NCI-H1092 (cell line): ENCODE results near the gene CCNQ.
A peak's percentile ranks its signal among the peaks of the same experiment; 100 is the strongest.
"Not testable (repeated sequence)": the region's sequence is repeated elsewhere in the genome, so short reads cannot be mapped to it uniquely, and the experiment has no call there.

Source experiments
- DNase-seq: peaks from one replicate; lab custom pipeline; 2025; lab: John Stamatoyannopoulos, UW

CCNQ gene

DNA sequence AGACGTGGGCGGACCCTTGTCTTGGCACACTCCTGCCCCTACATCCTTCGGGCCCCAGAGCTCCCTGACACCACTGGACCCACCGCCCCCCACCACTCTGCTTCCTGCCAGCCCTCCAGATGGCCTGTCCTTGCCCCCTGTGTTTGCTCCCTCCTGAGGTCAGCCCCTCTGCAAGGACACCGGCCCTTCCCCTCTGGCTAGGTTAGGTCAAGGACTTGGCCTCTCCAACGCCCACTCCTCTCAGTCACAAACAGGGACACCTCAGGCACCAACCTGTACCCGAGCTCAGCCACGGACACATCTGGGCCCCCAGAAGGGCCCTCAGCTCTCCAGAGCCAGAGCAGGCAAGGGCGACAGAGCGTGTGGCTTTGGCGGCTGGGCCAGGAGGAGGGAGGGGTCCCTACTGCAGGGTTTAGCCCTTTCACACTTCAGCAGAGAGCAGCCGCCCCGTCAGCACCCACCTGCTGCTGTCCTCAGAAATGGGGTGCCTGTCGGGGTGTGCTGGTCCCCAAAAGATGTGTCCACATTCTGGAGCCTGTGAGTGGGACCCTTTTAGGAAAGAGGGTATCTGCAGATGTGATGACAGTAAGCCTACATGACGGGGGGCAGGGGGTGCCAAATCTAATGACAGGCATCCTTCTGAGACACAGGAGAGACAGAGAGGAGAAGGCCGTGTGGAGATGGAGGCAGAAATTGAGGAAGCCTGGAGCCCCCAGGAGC, 24.5 kb upstream of the CCNQ start:
- no peak for DNase-seq

GRCh38 chrX:153622661-153623309, 23.8 kb upstream of the CCNQ start:
- DNase-seq = no peak

DNA sequence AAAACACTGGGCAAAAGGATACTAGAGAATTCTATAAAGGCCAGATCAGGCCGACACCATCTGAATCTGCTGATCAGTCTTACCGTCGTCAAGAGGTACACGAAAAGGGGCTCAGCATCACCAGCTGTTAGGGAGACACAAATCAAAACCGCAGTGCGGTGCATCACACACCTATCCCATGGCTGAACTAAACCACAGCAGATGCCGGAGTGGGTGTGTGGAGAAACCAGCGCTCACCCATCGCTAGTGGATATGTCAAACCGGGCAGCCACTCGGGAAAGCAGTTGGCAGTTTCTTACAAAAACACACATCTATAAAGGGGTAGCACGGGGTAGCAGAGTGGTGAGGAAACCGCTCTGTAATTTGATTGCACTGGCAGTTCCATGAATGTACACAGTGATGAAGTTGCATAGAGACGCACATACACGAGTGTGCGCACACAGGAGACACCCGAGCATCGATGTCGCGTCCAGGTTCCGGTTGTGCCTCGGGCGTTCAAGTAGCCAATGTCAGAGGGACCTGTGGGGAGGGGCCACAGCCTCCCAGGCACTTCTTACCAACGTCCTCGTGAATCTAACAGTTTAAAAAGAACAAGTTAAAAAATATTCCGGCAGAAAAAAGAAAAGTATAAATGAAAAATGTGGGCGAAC, 23.1 kb upstream of the CCNQ start:
- DNase-seq = no peak

GRCh38 chrX:153620576-153620975, 21.6 kb upstream of the CCNQ start:
- no peak for DNase-seq

GRCh38 chrX:153614818-153615217, 15.9 kb upstream of the CCNQ start:
- DNase-seq = no peak

GRCh38 chrX:153612413-153612812, 13.5 kb upstream of the CCNQ start:
- DNase-seq = no peak

GRCh38 chrX:153611298-153612095, 12.6 kb upstream of the CCNQ start:
- DNase-seq = no peak

GRCh38 chrX:153610836-153611213, 11.9 kb upstream of the CCNQ start:
- no peak for DNase-seq

GRCh38 chrX:153609917-153610835, 11.2 kb upstream of the CCNQ start:
- DNase-seq = peak; percentile 65

DNA sequence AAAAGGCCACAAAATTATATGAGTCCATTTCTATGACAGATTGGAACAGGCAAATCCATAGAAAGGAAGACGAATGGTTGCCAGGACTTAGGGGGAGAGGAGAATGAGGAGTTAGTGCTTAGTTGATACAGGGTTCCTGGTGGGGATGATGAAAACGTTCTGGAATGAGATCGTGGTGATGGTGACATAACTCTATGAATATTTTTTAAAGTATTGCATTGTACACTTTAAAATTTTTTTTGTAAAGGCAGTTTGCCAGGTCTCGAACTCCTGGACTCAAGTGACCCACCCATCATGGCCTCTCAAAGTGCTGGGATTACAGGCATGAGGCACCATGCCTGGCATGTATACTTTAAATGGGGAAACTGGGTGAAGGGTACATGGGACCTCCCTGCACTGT, 9.9 kb upstream of the CCNQ start:
- DNase-seq = no peak

DNA sequence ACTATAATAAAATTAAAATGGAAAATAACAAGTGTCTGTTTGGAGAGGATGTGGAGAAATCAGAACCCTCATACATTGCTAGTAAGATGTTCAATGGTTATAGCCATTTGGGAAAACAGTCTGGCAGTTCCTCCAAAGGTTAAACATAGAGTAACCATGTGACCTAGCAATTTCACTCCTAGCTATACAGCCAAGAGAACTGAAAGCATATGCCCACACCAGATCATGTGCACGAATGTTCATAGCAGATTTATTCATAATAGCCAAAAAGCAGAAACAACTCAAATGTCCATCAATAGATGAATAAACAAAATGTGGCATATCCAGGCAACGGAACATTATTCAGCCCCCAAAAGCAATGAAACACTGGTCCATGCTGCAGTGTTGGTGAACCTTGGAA, 9.4 kb upstream of the CCNQ start:
- DNase-seq = no peak

DNA sequence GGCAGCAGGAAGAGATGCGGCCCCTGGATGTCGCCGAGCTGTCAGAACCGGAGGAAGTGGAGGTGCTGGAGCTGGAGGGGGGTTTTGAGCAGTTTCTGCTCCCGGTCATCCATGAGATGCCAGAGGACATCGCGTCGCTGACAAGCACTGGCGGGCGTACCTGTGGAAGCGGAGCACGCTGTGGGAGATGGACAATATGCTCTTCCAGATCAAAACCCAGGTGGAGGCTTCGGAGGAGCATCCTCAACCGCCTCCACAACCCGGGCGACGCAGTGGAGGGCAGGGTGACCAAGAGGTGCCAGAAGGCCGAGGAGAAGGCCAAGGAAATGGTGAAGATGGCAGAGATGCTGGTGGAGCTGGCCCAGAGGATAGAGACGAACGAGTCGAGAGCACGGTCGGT, 7.6 kb upstream of the CCNQ start:
- no peak for DNase-seq

- not testable (repeated sequence) for DNase-seq
These were observed 5.9 kb upstream of the CCNQ start for GRCh38 chrX:153604666-153605380.

DNA sequence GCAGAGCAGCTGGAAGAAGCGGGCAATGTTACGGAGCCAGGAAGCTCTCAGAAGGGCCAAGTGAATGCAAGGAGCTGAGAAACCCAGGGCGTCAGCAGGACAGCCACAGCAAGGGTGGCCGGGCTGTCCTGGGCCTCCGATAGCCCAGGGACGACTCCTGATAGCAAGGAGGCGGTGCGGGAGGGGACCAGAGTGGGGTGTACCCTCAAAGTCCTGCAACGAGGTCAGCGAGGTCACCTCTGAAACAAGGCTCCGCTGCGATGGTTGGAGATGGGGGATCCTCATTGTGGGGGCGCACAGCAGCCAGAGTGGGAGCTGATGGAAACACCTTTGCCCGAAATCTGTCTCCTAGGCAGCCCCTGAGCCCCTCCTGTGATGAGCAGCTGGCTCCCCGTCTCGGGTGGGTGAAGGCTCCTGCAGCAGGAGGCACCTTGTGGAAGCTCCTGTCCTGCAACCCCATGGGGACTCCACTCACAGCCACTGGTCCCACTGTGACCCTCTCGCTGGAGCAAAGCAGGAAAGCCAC, 4.3 kb upstream of the CCNQ start:
- no peak for DNase-seq

GRCh38 chrX:153602601-153603000, 3.7 kb upstream of the CCNQ start:
- DNase-seq = no peak

DNA sequence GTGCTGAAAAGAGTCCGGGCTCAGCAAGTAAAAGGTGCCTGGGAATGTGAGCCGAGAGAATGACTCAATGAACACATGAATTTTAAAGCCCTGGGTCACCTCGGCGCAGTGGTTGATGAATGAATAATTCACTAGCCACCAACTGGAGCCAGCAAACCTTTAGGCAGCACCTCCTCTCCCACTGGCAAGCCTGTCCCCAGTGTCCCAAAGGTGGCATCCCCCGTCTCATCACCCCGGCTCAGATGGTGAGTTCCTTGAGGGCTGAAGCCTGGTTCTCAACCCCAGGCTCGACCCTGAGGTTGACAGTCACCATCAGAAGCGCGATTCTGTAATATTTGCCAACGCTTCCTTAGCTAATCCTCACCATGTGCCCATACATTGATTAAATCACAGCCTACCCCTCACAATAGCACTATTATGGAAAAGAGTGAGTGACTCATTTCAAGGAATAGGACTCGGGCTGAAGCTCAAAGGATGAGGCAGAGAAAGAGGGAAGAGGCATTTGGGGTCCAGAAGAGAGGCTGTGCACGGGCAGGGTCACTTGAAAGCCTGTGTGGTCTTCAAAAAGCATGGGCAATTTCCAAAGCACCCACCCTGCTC, 2.7 kb upstream of the CCNQ start:
- no peak for DNase-seq

DNA sequence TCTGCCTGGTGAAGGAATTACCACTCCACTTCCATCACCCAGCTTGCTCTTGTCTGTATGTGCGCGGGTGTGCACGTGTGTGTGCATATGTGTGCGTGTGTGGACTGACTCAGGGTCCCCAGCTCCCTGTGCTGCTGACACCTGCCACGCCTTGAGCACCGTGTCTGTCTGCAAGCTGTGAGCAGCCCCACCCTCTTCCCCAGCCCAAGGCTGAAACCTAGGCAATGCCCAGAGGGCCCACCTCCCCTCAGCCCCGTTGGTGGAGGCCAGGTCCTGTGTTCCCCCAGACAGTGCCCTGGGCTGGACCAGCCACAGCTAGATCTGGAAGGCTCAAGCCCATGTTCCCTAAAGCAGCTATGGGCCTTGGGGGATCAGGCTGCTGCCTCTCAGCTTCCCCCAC, 2.0 kb upstream of the CCNQ start:
- DNase-seq = no peak

DNA sequence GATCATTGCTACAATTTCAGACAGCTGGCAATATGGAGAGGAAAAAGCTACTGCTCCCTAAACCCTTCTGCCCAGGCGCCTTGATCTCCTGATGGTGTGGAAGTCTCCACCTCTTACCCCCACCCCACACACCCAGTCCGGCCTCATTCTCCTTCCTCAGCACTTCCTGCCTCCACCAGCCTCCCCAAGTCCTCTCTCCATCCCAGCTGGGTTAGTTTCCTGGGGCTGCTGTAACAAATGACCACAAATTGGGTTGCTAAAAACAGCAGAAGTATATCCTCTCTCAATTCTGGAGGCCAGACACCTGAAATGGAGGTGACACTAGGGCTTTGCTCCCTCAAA, 1.1 kb upstream of the CCNQ start:
- DNase-seq = no peak

GRCh38 chrX:153599192-153600031, 473 bp upstream of the CCNQ start:
- peak; percentile 88 for DNase-seq
